Breast epithelium (tissue), 4 donors: ENCODE results near the gene NMUR1. TPM values are rescaled to one million over a fixed set of nuclear protein-coding genes. Genes with fewer than 3 reads are reported as not detected.
"Not testable (repeated sequence)": the region's sequence is repeated elsewhere in the genome, so short reads cannot be mapped to it uniquely, and the experiment has no call there.

Experiments used
- DNase-seq, 2 donors: peaks; one replicate each; pipeline ENCODE4 v3.0.0-alpha.2; 2019; ENCODE audit warnings: low spot score in 2 of 2
- H3K27ac ChIP-seq, 2 donors: fragments of 200-600 bp; sonication (generic) in 1 of 2; one replicate each; pipeline ENCODE4 v1.5.1; 2016 to 2019; ENCODE audit warnings: mild to moderate bottlenecking in 1 of 2
- H3K27me3 ChIP-seq, 2 donors: fragments of 200-600 bp; sonication (generic) in 1 of 2; one replicate each; pipeline versions ENCODE4 v1.5.1 to v1.6.0; 2017 to 2019; ENCODE audit warnings: control low read depth in 1 of 2, mild to moderate bottlenecking in 1 of 2
- H3K36me3 ChIP-seq: fragments of 200-600 bp; one replicate; pipeline ENCODE4 v1.5.1; 2019
- H3K4me1 ChIP-seq, 2 donors: fragments of 200-600 bp; sonication (generic); one replicate each; pipeline ENCODE4 v1.5.1; 2016 to 2019; ENCODE audit warnings: control low read depth in 1 of 2
- H3K4me3 ChIP-seq, 3 donors: fragments of 200-600 bp; sonication (generic); 1 replicate in 2 of 3; 2 replicates in 1 of 3; pipeline ENCODE4 v1.5.1; 2016 to 2019; ENCODE audit warnings: mild to moderate bottlenecking in 3 of 3, moderate library complexity in 2 of 3
- H3K9me3 ChIP-seq, 2 donors: fragments of 200-600 bp; sonication (generic) in 1 of 2; one replicate each; pipeline ENCODE4 v1.5.1; 2016 to 2019; ENCODE audit warnings: control low read depth in 1 of 2
- CTCF ChIP-seq, 3 donors: fragments of 450-650 bp; IDR thresholded peaks; one replicate each; pipeline ENCODE4 v1.5.1; 2016 to 2017; ENCODE audit warnings: antibody characterized with exemption in 3 of 3, mild to moderate bottlenecking in 3 of 3, moderate library complexity in 3 of 3
- POLR2A ChIP-seq: fragments of 450-650 bp; IDR thresholded peaks from one replicate; pipeline ENCODE4 v1.6.1; 2016; ENCODE audit warnings: antibody characterized with exemption, mild to moderate bottlenecking, moderate library complexity
- POLR2AphosphoS5 ChIP-seq, 3 donors: sonication (generic); formaldehyde crosslinking; IDR thresholded peaks; one replicate each; pipeline ENCODE4 v1.6.1; 2017; ENCODE audit warnings: antibody characterized with exemption in 3 of 3
- intact Hi-C: fragments of 100-400 bp; cut with DNase I; formaldehyde crosslinking; loops from one replicate; pipeline ENCODE4 v1.15.1; 2023; ENCODE audit warnings: low total_unique reads
- total RNA-seq, 3 donors: library from RNA; depleted of rRNA; stranded (reverse); fragments of >200 nt; gene quantifications; one replicate each; pipeline ENCODE4 v1.1.0, GENCODE V29; 2016

Gene NMUR1, protein sequence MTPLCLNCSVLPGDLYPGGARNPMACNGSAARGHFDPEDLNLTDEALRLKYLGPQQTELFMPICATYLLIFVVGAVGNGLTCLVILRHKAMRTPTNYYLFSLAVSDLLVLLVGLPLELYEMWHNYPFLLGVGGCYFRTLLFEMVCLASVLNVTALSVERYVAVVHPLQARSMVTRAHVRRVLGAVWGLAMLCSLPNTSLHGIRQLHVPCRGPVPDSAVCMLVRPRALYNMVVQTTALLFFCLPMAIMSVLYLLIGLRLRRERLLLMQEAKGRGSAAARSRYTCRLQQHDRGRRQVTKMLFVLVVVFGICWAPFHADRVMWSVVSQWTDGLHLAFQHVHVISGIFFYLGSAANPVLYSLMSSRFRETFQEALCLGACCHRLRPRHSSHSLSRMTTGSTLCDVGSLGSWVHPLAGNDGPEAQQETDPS
- 1 to 10 TPM in 1 of 3 donors, under 1 TPM in 1, not detected in 1; under 0.01 to 3.8 TPM for total RNA-seq

DNA sequence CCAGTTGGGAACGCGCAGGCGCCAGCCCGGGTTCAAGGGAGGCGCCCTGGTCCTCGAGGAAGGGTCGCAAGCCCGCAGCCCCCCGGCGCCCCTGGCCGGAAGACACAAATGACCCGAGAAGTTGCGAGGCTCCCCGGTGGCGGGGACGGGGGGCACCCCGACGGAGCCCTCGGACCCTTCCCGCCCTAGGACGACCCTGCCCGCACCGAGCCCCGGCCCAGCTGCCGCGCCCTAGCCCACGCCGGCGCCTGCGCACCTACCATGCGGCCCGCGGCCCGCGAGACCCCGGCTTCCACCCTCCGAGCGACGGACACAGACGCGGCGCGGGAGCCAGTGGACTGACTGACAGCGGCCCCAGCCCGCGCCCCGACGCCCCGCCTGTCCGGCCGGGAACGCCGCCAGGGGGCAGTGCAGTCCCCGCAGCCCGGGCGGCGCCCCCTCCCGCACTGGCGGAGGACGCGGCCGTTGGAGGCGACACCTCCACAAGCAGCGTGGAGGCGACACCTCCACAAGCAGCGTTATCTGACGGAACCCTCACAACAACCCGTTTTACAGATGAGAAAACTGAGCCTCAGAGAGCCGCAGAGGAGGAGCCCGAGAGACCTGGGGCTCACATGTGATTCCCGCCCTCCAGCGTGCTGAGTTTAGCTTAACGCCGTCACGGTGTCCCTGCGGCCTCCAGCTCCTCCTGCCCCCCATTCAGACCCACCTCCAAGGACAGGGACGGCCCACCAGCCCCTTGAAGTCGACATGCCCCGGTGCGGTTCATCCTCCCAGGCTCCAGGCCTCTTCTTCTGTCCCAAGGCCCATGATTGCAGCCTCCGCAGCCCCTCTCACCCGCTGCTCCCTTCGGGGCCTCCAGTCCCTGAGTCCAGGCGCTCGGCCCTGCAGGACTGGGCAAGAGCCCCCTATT is at the start of gene NMUR1:
TSS of gene NMUR1 (minus strand) at position 347 of the 913 bp plus-strand sequence. CDS start at position 263, 84 bp downstream.
- H3K27ac ChIP-seq = no peak within 1 kb of the TSS
- intact Hi-C loops = loop anchor here (1.0 kb wide), 1 partner anchor 50 kb away; no protein-coding TSS in a partner anchor

DNA sequence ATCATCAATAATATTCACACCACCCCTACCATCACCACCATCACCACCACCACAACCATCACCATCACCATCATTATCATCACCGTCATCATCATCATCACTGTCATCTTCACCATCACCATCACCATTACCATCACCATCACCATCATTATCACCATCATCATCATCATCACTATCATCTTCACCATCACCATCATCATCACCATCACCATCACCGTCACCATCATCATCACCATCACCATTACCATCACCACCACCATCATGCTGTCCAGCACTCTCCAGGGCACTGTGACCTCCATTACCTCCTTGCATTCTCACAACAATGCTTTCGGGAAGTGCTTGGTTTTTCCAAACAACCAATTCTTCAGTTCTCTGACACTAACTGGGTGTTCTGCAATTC is 49.3 kb upstream of the NMUR1 start:
- DNase-seq = no peak
- TF ChIP-seq CTCF (IDR thresholded peaks at IDR 0.05) (no peak), POLR2A (no peak), POLR2AphosphoS5 (IDR thresholded peaks at IDR 0.05) (no peak)
- no peaks in the 10 kb centered on the region for H3K9me3 ChIP-seq
- H3K36me3 ChIP-seq = no peaks in the 10 kb centered on the region
- no peaks in the 10 kb centered on the region for H3K4me1 ChIP-seq
- no peaks in the 10 kb centered on the region for H3K27me3 ChIP-seq
- H3K27ac ChIP-seq = no peak overlapping the region
- intact Hi-C loops = no loop called here
- H3K4me3 ChIP-seq = no peak overlapping the region

More for the DNA sequence above, at the start of gene NMUR1:
- DNase-seq = no peak
- no peaks in the 10 kb centered on the region for H3K9me3 ChIP-seq
- peak within 1 kb of the TSS; percentile 42 to 63 (median 43) for H3K4me3 ChIP-seq
- H3K36me3 ChIP-seq = no peaks in the 10 kb centered on the region
- TF ChIP-seq CTCF (IDR thresholded peaks at IDR 0.05) (peak in 2 of 3 donors; percentile 9 to 64), POLR2A (no peak)
- H3K4me1 ChIP-seq = peaks cover 4 to 7% of the 10 kb centered on the region in 2 donors
- H3K27me3 ChIP-seq = peaks cover 0 to 10% of the 10 kb centered on the region in 2 donors

GRCh38 chr2:231578655-231579054 is 48.4 kb upstream of the NMUR1 start:
- H3K36me3 ChIP-seq, intact Hi-C loops, H3K4me3 ChIP-seq, H3K27ac ChIP-seq, H3K4me1 ChIP-seq, H3K27me3 ChIP-seq, DNase-seq, H3K9me3 ChIP-seq: not testable (repeated sequence)

GRCh38 chr2:231576465-231576864 is 46.2 kb upstream of the NMUR1 start:
- no peak for TF ChIP-seq POLR2AphosphoS5 (IDR thresholded peaks at IDR 0.05)
- no peak for TF ChIP-seq POLR2A
- no peak for TF ChIP-seq CTCF (IDR thresholded peaks at IDR 0.05)
- no peaks in the 10 kb centered on the region for H3K36me3 ChIP-seq
- no peaks in the 10 kb centered on the region for H3K27me3 ChIP-seq
- intact Hi-C loops = no loop called here
- no peaks in the 10 kb centered on the region for H3K4me1 ChIP-seq
- H3K4me3 ChIP-seq = no peak overlapping the region
- H3K27ac ChIP-seq = no peak overlapping the region
- no peak for DNase-seq
- no peaks in the 10 kb centered on the region for H3K9me3 ChIP-seq

DNA sequence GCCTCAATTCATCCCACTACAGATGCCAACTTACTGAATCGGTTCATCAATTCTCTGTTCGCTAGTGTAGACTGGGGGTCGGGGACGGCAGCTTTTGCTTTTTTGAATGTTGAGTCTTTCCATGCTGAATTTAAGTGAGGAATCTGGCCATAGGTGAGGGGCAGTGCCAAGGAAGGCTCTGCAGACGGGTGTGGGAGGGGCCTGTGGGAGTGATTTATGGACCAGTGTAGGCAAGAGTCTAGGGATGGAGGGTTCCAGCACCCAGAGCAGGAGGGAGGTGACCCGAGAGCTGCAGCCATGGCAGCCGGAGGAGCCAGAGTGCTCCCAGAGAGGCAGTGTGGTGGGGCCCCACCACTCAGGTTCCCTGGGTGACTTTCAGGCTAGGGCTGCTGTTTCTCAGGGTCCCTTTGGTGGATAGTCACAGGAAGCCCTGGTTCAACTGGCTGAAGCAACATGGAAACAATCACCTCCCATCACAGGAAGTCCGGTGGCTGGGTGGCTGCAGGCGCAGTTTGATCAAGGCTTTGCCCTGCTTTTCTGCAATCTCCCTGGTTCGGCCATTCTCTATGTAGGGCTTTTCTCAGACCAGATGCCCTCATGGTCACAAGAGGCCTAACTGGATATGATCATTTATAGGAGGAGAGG is 45.5 kb upstream of the NMUR1 start:
- H3K27me3 ChIP-seq = no peaks in the 10 kb centered on the region

More for the DNA sequence above, 45.5 kb upstream of the NMUR1 start:
- Histone ChIP-seq H3K36me3 (no peaks in the 10 kb centered on the region), H3K4me3 (no peak overlapping the region), H3K9me3 (no peaks in the 10 kb centered on the region), H3K4me1 (no peaks in the 10 kb centered on the region), H3K27ac (no peak overlapping the region)
- no peak for DNase-seq
- no peak for TF ChIP-seq POLR2A
- TF ChIP-seq POLR2AphosphoS5 (IDR thresholded peaks at IDR 0.05) = no peak
- no peak for TF ChIP-seq CTCF (IDR thresholded peaks at IDR 0.05)
- intact Hi-C loops = no loop called here
